Activated CD4-positive, alpha-beta T cell treated with anti-CD3 and anti-CD28 coated beads, Interleukin-2, amount 50 U/mL, for 4 hours (primary cell): ENCODE measurements around the gene VTN.

Experiments
- DNase-seq, 2 experiments: peaks; one replicate each; pipeline ENCODE4 v3.0.0-alpha.2; 2020

Gene VTN, protein sequence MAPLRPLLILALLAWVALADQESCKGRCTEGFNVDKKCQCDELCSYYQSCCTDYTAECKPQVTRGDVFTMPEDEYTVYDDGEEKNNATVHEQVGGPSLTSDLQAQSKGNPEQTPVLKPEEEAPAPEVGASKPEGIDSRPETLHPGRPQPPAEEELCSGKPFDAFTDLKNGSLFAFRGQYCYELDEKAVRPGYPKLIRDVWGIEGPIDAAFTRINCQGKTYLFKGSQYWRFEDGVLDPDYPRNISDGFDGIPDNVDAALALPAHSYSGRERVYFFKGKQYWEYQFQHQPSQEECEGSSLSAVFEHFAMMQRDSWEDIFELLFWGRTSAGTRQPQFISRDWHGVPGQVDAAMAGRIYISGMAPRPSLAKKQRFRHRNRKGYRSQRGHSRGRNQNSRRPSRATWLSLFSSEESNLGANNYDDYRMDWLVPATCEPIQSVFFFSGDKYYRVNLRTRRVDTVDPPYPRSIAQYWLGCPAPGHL

DNA sequence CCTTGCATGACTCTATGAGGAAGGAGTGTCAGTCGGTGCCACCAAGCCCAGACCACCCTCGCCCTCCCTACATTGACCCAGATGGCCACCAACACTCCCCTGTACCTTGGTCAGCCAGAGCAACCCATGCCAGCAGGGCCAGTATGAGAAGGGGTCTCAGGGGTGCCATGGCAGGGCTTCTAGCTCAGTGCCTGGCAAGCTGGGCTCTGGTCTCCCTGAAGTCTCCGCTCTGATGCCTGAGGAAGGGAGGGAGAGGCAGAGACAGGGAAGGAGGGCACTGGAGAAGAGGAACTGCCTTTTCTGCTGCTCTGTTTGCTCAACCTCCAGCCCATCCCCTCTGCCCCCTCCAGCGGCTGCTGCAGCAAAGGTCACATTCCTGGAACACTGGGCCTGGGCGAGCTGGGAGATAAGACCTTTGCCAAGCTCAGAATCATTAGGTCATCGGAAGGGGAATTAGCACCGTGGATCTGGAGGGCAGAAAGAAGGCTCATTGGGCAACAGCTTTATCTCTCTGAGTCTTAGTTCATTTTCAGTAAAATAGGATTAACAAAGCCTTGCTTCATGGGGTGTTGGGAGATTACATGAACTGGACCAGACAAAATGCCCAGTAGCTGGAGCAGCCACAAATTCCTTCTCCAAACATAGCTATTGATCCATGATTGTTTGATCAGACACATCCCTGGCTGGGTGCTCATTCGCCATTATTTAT is at the start of gene VTN:
Gene VTN, minus strand, starts transcription at position 273 of the 709 bp plus-strand sequence. Its CDS starts 104 bp downstream, at position 169.
- no peak for DNase-seq

DNA sequence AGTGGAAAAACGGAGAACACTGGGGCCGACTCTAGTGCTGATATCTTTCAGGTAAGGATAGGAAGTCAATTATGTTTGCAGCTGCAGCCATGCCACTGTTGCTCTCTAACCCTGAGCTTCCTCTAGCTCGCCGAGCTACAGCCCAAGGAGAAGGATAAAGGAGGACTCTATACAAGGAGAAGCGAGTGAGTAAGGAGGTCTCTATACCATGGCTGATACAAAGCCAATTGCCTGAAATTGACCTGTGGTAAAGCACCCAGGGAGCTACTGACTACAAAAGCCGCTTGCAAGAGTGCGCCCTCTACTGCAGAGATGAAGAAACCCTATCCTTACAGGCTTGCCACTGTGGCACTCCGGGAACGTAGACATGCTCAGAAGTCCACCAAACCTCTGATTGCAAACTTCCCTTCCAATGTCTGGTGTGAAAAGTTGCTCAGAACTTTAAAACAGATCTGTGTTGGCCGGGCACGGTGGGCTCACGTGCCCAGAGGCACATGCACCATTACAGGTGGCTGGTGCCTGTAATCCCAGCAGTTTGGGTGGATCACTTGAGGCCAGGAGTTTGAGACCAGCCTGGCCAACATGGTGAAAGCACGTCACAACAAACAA is 46.7 kb upstream of the VTN start:
- peak; percentile 42 to 49 for DNase-seq

DNA sequence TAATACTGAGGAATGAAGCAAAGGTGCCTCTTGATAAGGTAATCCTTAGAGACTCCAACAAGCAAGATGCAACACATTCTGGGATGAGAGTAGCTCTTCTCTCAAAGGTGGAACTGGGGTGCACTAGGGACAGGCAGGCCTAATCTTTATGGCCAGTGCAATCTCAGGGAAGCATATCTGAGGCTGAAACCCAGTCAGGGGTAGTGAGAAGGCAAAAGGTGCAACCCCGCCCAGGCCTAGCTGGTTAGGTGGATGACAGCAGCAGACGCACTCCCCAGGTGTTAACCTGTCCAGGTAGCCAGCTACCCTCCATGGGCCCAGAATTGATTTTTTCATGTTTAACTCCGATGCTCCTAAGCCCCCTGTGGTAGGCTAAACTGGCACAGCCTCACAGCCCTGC is 45.8 kb upstream of the VTN start:
- DNase-seq: no peak

DNA sequence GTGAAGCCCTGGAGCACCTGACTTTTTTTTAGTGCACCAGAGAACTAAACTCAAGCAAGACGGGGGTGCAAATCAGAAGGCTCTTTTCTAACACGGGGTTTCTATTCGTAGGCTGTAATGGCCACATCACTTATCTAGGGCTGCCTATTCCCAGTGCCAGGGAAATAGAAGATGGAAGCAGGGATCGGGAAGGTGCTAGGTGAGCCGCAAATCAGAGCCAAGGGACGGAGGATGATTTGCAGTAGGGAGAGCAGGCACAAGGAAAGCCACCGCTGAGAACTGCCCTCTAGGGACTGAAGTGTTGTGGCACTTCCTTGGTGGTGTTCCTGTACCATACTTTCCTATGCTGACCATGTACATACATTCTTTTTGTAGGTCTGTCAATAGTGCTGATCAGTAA is 43.7 kb upstream of the VTN start:
- DNase-seq: no peak

DNA sequence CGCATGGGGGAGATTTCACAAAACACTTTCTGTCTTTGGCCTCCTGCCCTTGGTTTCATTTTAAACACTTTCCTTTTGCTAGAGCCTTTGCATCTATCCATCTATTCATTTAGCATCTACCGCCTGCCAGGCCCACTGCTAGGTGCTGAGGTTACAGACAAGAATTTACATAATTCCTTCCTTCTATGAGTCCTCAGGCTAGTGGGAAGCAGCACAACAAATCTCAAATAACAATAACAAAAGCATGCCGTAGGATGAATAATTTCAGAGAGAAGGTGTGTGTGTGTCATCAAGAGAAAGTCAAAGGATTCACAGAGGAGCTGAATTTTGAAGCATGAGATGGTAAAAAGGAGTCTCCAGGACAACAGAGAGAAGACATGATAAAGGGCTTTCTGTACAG is 42.0 kb upstream of the VTN start:
- DNase-seq: no peak

DNA sequence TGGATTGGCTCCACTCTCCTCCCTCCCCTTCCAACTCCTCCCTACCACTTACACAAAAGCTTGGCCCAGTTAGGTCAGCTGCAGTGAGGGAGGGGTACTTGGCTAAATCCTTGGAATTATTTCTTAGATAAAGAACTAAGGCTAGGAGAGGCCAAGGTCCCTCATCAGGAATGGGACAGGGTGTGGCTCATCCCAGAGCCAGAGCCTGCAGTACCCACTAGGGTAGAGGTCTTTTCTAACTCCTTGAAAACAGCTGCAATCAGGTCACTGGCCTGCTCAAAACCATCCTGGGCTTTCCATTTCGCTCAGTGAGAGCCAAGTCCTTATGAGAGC is 37.8 kb upstream of the VTN start:
- DNase-seq: no peak

DNA sequence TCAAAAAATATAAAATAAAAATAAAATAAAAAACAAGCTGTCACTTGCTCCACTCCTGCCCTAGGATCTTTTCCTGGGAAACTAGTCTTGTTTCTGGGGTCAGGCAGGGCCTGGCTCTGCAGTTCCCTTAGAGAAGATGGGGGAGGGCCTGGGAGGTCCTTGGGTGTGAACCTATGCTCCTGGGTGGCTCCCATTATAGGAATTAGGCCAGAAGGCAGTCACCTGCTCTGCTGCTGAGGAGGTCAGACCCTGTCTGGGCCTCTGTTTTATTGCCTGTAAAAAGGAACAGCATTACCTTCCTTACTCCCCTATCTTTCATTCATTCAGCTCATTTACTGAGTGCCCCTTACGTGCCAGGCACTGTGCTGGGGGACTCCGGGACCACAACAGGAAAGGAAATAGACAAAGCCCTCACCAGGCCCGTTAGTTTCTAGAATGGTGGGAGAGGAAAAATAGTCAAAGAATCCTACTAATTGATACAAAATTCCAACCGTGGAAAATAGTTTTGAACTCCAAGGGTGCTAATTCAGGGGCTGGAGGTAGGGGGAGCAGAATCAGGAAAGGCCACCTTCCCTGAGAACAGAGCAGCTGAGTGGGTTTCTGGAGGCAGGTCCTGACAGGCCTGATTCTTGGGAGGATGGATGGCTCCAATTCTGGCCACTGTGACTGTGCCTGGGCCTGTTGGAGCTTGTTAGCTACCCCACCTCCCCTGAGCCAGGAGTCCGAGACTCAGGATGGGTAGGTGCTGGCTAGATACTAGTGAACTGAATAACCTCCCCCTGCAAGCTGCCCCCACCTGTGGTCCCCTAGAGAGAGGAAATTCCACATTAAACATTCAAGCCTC is 37.2 kb upstream of the VTN start:
- no peak for DNase-seq

DNA sequence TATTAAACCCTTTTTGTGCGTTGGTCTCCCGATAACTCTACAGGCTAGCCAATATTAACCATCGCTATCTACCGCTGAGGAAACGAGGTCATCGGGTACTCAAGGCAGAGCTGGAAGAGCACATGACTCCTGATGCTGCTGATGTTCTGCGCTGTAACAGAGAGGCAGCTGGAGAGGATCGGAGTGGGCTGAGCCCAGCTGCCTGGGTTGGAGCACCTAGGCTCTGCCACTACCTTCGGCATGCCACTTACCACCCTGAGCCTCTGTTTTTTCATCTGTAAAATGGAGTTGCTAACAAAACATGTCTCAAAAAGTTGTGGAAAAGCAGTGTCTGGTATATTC is 36.3 kb upstream of the VTN start:
- DNase-seq: no peak

DNA sequence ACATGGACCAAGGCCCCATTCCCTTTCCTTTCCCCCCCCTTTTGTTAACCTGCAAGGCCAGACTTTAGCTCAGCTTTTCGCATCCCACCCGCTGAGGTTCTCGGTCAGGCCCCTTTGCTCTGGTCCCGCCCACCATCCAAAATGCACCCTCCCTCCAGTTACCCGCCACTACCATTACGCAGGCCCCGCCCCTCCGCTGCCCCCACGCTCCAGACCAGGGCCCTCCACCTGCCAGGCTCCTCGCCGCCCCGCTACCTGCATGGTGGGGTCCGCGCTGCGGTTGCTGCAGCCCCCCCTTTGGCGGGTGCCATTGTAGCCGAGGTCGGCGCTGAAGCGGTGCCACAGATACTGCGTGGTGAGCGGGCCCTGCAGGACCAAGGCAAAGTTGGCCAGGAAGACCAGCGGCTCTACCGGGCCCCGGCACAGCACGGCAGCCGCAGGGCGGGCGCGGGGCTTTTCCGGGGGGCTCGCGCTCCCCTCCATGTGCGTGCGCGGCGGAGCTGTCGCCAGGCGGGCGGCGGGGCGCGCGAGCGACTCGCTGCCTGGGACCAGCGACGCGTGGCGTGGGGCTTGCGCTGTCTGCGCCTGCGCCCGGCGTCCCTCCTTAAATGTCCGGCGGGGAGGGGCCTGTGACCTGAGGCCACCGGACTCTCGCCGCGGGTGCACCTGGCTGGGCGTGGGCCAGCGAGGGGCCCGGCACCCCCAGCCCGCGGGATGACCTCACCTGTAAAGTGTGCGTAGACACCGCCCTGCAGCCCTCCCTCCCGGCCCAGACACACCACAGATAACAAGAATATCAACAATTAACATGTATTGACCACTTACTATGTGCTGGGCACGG is 35.7 kb upstream of the VTN start, which contains the start of gene SLC46A1:
Gene SLC46A1, minus strand, starts transcription at position 581 of the 841 bp plus-strand sequence. Its CDS starts 98 bp downstream, at position 483.
- peak; percentile 31 to 36 for DNase-seq

DNA sequence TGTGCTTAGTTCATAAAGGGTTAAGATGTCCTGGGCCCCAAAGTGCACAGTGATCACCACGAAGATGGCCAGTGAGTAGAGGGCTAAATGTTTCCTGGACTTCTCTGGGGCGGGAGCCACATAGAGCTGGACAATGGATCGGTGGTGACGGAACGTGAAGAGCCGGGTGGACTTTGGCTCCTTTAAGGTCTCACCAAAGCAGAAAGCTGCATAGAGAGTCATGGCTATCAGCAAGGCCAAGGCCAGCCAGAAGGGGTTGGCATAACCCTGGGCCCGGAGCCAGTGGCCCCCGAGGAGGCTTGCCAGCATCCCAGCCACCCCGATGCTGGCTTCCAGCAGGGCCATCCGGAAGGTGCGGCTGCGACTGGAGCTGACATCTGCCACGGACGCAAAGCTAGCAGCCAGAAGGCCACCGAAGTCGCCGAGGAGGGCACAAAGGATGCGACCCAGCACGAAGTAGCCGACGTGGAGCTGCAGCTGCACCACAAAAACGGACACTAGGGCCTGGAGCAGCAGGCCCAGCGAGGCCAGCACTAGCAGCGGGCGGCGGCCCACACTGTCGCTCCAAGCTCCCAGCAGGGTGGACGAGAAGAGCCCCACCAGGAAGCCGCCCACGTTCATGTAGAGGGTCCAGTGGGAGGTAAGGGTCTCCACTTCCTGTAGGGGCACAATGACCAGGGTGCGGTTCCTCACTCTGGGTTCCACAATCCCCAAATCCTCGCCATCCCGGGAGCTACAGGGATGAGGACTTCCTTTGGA is 34.9 kb upstream of the VTN start:
- no peak for DNase-seq

DNA sequence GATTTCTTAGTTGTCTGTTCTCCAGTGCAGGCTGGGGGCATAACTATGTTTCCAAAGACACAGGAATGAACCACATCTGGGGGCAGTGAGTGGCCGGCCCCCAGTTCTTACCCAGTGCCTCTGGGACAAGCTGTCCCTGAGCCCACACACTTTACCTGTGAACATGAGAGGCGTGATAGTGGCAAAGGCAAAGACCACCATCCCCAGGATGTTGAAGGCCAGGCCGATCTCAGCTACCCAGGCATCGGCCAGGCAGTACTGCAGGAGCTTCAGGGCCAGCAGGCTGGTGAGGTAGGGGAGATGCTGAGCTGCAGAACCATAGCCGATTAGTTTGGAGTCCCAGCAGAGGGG is 34.3 kb upstream of the VTN start:
- no peak for DNase-seq

DNA sequence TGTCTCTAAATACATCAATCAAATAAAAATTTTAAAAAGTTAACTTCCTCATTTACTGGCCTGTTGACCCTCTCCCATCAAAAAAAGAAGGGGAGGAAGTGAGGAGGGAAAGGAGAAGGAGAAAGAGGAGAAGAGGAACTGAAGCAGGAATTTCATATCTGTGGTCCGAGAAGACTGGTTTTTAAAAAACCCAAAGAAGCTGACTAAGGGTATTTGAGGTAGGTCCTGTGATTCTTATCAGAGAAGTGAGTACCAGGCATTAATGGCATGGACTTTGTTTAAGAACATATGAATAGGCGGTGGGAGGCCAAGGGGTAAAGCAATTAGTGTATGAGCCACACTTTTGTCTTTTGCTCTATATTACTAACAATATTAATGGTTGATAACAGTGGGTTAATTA is 33.9 kb upstream of the VTN start:
- no peak for DNase-seq

DNA sequence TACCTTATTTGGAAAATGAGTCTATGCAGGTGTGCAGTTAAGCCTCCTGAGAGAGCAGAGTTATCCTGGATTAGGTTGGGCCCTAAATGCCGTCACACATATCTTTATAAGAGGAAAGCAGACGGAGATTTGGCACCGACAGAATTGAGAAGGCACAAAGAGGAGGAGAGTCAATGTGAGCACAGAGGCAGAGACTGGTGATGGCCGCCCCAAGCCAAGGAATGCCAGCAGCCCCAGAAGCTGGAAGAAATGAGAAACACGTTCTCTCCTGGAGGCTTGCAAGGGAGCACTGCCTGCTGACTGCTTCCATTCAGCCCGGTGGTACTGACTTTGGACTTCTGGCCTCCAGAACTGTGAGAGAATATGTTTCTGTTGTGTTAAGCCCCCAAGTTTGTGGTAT is 32.7 kb upstream of the VTN start:
- DNase-seq: no peak

DNA sequence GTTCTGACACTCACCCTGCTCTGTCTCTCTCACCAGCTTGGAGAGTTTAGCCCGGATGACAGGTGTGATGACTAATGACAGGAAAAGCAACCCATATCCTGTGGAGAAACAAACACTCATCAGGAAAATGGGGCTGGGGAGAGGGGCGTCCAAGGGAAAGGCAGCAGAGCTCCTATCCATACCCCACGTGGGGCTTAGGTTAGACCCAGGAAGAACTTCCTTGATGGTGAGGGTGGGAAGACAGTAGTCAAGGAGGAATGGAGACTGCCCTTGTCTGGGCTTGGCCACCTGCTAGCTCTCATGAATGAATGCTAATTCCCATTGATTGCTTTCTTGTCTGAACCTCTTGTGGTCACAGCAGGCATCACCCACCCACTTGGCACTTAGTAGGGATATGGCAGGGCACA is 32.1 kb upstream of the VTN start:
- no peak for DNase-seq

DNA sequence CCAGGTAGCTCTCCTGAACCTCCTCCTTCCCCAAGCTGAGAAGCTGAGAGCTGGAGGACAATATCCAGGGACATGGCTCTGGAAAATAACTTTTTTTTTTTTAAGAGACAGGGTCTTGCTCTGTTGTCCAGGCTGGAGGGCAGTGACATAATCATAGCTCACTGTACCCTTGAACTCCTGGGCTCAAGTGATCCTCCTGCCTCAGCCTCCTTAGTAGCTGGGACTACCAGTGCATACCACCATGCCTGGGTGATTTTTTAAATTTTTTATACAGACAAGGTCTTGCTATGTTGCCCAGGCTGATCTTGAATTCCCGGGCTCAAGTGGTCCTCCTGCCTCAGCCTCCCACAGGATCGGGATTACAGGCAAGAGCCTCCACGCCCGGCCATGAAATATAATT is 29.7 kb upstream of the VTN start:
- DNase-seq: no peak

DNA sequence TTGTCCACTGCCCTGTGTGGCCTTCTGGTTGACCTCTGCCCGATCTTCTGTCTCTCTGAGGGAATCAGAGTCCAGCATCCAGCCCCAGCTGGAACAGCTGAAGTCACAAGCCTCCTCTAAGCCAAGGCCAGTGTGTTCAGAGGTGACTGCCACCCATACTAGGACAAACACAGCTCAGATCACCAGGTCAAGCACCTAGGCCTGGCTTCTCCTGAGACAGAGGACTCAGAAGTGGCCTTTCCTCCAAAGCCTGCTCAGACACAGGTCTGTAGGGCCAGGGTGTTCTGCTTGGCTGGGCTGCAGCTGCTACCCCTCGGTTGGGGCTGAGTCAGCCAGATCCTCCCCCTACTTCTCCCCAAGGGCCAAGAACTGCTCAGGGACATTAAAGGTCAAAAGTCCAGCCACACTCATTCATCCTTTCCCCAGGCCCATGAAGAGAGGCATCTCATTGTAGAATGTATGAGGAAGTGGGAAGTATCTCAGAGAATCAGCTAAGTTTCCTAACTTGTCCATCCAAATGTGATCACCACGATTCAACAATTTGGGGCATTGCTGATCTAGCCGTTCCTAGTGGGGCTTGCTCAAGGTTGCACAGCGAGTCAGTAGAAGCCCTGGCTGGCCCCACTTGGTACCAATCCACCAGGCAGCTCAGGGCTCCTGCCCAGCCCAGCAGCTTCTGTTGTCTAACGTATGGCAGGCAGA is 28.3 kb upstream of the VTN start:
- DNase-seq: no peak

DNA sequence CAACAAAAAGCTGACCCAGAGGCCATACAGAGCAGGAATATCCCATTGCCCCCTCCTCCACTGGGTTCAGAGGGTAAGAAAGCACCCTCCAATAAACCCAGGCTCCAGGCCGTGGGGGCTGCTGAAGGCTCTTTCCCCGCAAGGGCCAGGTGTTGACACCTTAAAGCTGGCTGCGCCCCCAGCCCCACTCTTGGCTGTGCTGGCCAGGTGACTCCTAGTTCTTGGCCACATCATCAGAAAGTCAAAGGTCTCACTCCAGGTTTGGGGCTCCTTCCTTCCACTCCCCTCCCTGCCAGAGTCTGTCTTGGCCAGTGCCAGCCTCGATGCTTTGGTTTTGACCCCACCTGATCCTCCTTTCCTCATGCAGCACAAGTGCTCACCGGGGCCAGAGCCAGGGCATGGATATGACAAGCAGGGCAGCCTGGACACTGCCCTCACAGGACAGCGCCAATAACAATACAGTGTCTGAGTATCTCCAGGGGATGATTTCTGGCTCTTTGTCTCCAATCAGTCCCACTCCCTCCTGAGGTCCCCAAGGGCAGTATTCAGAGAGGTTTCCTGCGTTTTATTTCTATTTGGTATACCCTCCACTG is 27.7 kb upstream of the VTN start:
- DNase-seq: no peak

DNA sequence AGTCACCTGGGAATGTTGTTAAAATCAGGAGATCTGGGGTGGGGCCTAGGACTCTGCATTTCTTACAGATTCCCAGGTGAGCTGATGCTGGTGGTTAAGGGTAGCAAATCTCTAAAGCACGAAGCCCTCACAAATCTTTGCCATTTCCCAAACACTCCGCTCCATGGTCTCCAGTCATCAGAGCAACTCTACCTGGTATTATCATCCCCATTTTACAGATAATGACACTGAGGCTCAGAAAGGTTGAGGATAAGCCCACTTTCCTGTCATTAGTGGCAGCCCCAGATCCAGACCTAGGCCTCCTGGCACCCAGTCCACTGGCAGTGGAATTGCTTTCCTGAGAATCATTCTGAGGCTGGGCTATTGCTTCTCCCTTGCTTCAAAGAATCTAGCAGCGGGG is 27.2 kb upstream of the VTN start:
- DNase-seq: no peak

DNA sequence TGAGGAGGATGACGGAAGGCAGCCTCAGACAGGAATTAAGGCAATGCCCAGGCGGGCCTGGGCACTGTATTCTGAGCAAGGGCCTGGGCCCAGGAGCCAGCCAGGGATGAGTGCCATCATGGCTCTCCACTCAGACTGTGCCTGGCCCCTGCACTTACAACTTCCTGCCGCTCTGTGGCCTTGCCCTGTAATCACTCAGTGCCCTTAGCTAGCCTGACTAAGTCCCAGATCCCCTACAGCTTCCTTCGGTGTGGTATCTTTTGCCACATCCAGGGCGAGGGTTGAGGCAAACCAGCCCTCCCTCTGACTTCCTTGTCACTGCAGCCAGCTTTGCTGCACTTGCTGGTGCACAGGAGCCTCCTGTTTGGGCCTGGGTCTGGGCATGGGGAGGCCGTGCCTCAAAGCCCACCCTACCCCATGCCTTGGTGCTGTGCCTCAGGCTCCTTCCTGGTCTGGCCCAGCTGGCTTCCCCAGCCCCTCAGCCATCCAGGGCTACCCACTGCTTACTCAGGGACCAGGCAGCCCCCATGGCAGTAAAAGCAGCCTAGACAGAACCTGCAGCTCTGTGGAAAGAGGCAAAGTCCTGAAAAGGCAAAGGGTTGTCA is 26.6 kb upstream of the VTN start:
- DNase-seq: no peak

DNA sequence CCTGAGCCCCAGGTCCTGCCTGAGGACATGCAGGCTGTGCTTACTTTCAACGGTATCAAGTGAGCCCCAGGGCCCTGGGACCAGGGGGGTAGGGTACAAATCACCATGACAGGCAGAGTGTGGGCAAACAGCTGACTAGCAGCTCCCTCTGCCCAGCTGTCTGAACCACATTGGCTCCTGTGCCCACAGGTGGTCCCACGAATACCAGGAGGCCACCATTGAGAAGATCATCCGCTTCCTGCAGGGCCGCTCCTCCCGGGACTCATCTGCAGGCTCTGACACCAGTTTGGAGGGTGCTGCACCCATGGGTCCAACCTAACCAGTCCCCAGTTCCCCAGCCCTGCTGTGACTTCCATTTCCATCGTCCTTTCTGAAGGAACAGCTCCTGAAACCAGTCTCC is 25.9 kb upstream of the VTN start:
- no peak for DNase-seq
